Activated CD4-positive, alpha-beta T cell treated with anti-CD3 and anti-CD28 coated beads, Interleukin-2, amount 50 U/mL, for 1 hour (primary cell): ENCODE results near the gene ZC3HAV1.

Source experiments
- DNase-seq: peaks from one replicate; pipeline ENCODE4 v3.0.0-alpha.2; 2020

Gene ZC3HAV1

GRCh38 chr7:139004321-139005090 lies 105.0 kb downstream of the ZC3HAV1 start:
- DNase-seq, result no peak

- no peak for DNase-seq
These were observed 110.1 kb downstream of the ZC3HAV1 start for GRCh38 chr7:138999414-138999813.
